PFSK-1 (cell line): Measurements from ENCODE around the gene OTC.

ENCODE experiments used
- FOXP2 ChIP-seq: optimal IDR thresholded peaks from 2 replicates; pipeline ENCODE3; 2011; ENCODE audit warnings: borderline replicate concordance, control low read depth, inconsistent platforms; ENCODE audit not compliant: insufficient read depth; ENCODE audit errors: extremely low read length, extremely low read depth
- POLR2AphosphoS5 ChIP-seq: IDR thresholded peaks from 2 replicates; pipeline ENCODE4 v1.6.1; 2012; ENCODE audit warnings: low read depth, mild to moderate bottlenecking, control low read depth, low read length, moderate library complexity
- SIN3A ChIP-seq: IDR thresholded peaks from 2 replicates; pipeline ENCODE4 v1.6.1; 2012; ENCODE audit warnings: mild to moderate bottlenecking, low read length, moderate library complexity, borderline replicate concordance; ENCODE audit not compliant: insufficient read depth
- TAF1 ChIP-seq: IDR thresholded peaks from 2 replicates; pipeline ENCODE4 v1.6.1; 2012; ENCODE audit warnings: low read length, control low read depth, borderline replicate concordance; ENCODE audit not compliant: insufficient read depth
- TF ChIP-seq, protein P1 (sequence below), 2 experiments: IDR thresholded peaks; 2 replicates each; pipeline versions ENCODE4 v1.6.1 to v1.8.0; 2011 to 2012; ENCODE audit warnings: low read depth in 2 of 2, low read length in 2 of 2, control low read depth in 1 of 2, inconsistent platforms in 1 of 2, mild to moderate bottlenecking in 1 of 2, moderate library complexity in 1 of 2; ENCODE audit not compliant: insufficient read depth in 1 of 2

DNA sequence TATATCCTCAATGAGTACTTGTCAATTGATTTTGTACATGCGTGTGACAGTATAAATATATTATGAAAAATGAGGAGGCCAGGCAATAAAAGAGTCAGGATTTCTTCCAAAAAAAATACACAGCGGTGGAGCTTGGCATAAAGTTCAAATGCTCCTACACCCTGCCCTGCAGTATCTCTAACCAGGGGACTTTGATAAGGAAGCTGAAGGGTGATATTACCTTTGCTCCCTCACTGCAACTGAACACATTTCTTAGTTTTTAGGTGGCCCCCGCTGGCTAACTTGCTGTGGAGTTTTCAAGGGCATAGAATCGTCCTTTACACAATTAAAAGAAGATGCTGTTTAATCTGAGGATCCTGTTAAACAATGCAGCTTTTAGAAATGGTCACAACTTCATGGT, at the start of gene OTC:
- TF ChIP-seq, protein P1, sequence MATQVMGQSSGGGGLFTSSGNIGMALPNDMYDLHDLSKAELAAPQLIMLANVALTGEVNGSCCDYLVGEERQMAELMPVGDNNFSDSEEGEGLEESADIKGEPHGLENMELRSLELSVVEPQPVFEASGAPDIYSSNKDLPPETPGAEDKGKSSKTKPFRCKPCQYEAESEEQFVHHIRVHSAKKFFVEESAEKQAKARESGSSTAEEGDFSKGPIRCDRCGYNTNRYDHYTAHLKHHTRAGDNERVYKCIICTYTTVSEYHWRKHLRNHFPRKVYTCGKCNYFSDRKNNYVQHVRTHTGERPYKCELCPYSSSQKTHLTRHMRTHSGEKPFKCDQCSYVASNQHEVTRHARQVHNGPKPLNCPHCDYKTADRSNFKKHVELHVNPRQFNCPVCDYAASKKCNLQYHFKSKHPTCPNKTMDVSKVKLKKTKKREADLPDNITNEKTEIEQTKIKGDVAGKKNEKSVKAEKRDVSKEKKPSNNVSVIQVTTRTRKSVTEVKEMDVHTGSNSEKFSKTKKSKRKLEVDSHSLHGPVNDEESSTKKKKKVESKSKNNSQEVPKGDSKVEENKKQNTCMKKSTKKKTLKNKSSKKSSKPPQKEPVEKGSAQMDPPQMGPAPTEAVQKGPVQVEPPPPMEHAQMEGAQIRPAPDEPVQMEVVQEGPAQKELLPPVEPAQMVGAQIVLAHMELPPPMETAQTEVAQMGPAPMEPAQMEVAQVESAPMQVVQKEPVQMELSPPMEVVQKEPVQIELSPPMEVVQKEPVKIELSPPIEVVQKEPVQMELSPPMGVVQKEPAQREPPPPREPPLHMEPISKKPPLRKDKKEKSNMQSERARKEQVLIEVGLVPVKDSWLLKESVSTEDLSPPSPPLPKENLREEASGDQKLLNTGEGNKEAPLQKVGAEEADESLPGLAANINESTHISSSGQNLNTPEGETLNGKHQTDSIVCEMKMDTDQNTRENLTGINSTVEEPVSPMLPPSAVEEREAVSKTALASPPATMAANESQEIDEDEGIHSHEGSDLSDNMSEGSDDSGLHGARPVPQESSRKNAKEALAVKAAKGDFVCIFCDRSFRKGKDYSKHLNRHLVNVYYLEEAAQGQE (IDR thresholded peaks at IDR 0.05; ENCODE audit: insufficient read depth in 1 of 2, low read depth in 2 of 2, low read length in 2 of 2) = no peak
- TF ChIP-seq TAF1 (no peak), POLR2AphosphoS5 (no peak), SIN3A (no peak), FOXP2 (no peak)
